HG03558 (cell line): ENCODE results near the gene ATP6V1G1.

ENCODE experiments used
- ATAC-seq: cut with Tn5 transposase; IDR thresholded peaks from one replicate; pipeline ENCODE4 v1.9.1; 2021; ENCODE audit warnings: moderate number of reproducible peaks; ENCODE audit not compliant: unreplicated experiment; ENCODE audit errors: extremely low read depth

Gene ATP6V1G1

GRCh38 chr9:114608525-114608796 lies 20.9 kb downstream of the ATP6V1G1 start:
- no peak for ATAC-seq

GRCh38 chr9:114611516-114612271 lies 24.1 kb downstream of the ATP6V1G1 start:
- no peak for ATAC-seq

GRCh38 chr9:114612272-114612923 lies 24.8 kb downstream of the ATP6V1G1 start:
- no peak for ATAC-seq

GRCh38 chr9:114613087-114613486 lies 25.5 kb downstream of the ATP6V1G1 start:
- ATAC-seq, result no peak

- no peak for ATAC-seq
Observed at GRCh38 chr9:114613919-114614318, 26.4 kb downstream of the ATP6V1G1 start.

- no peak for ATAC-seq
Observed at GRCh38 chr9:114614373-114614772, 26.8 kb downstream of the ATP6V1G1 start.

- ATAC-seq, result peak; percentile 52
Observed at GRCh38 chr9:114616684-114617520, 29.3 kb downstream of the ATP6V1G1 start.

- no peak for ATAC-seq
Observed at GRCh38 chr9:114619191-114619761, 31.7 kb downstream of the ATP6V1G1 start.

- ATAC-seq, result no peak
Observed at GRCh38 chr9:114621561-114621960, 34.0 kb downstream of the ATP6V1G1 start.

GRCh38 chr9:114621975-114622609 lies 34.5 kb downstream of the ATP6V1G1 start:
- ATAC-seq, result no peak

- no peak for ATAC-seq
Observed at GRCh38 chr9:114624677-114625076, 37.1 kb downstream of the ATP6V1G1 start.

- no peak for ATAC-seq
Observed at GRCh38 chr9:114626415-114627020, 38.9 kb downstream of the ATP6V1G1 start.

GRCh38 chr9:114627553-114627952 lies 40.0 kb downstream of the ATP6V1G1 start:
- no peak for ATAC-seq

GRCh38 chr9:114629563-114630090 lies 42.1 kb downstream of the ATP6V1G1 start:
- no peak for ATAC-seq

GRCh38 chr9:114631166-114631565 lies 43.6 kb downstream of the ATP6V1G1 start:
- no peak for ATAC-seq

- ATAC-seq, result no peak
Observed at GRCh38 chr9:114633438-114634089, 46.0 kb downstream of the ATP6V1G1 start.

- ATAC-seq, result no peak
Observed at GRCh38 chr9:114634387-114634786, 46.8 kb downstream of the ATP6V1G1 start.

GRCh38 chr9:114638404-114638803 lies 50.8 kb downstream of the ATP6V1G1 start:
- ATAC-seq, result no peak

GRCh38 chr9:114641967-114642366 lies 54.4 kb downstream of the ATP6V1G1 start:
- ATAC-seq, result no peak
